H9 (cell line): ENCODE measurements around the gene UGT1A8. TPM values are rescaled to one million over a fixed set of nuclear protein-coding genes. Genes with fewer than 3 reads are reported as not detected.

Experiments
- DNase-seq: peaks from one replicate; pipeline ENCODE4 v3.0.0-alpha.2; 2017
- H2AFZ ChIP-seq: one replicate; pipeline ENCODE4 v1.6.1; 2013; ENCODE audit warnings: mild to moderate bottlenecking, low read length, control low read depth, moderate library complexity
- H2AK5ac ChIP-seq: 2 replicates; pipeline ENCODE4 v1.6.1; 2013; ENCODE audit warnings: low read length, control low read depth, mixed read lengths; ENCODE audit not compliant: insufficient read length
- H2BK120ac ChIP-seq: one replicate; pipeline ENCODE4 v1.6.1; 2013; ENCODE audit warnings: low read depth, mild to moderate bottlenecking, low read length, control low read depth, inconsistent platforms; ENCODE audit not compliant: poor library complexity, severe bottlenecking
- H2BK12ac ChIP-seq: 2 replicates; pipeline ENCODE4 v1.6.1; 2013; ENCODE audit warnings: low read length, control low read depth, mixed read lengths, low read depth; ENCODE audit not compliant: insufficient read length
- H2BK15ac ChIP-seq: 2 replicates; pipeline ENCODE4 v1.6.1; 2013; ENCODE audit warnings: low read depth, low read length, control low read depth
- H2BK20ac ChIP-seq: one replicate; pipeline ENCODE4 v1.6.1; 2013; ENCODE audit warnings: low read depth, mild to moderate bottlenecking, low read length, control low read depth, inconsistent platforms; ENCODE audit not compliant: poor library complexity, severe bottlenecking
- H2BK5ac ChIP-seq: 2 replicates; pipeline ENCODE4 v1.6.1; 2013; ENCODE audit warnings: low read length, control low read depth, mixed read lengths; ENCODE audit not compliant: insufficient read length
- H3K14ac ChIP-seq: 2 replicates; pipeline ENCODE4 v1.6.1; 2013; ENCODE audit warnings: low read length, control low read depth; ENCODE audit not compliant: insufficient read depth
- H3K18ac ChIP-seq: 2 replicates; pipeline ENCODE4 v1.6.1; 2013; ENCODE audit warnings: low read depth, mild to moderate bottlenecking, mixed read lengths, low read length, control low read depth; ENCODE audit not compliant: insufficient read length
- H3K23ac ChIP-seq: 2 replicates; pipeline ENCODE4 v1.6.1; 2013; ENCODE audit warnings: low read length, control low read depth, mixed read lengths, low read depth; ENCODE audit not compliant: insufficient read length
- H3K23me2 ChIP-seq: 2 replicates; pipeline ENCODE4 v1.6.1; 2013; ENCODE audit warnings: low read depth, mild to moderate bottlenecking, mixed read lengths, low read length, control low read depth; ENCODE audit not compliant: insufficient read length, poor library complexity, severe bottlenecking
- H3K27ac ChIP-seq: 2 replicates; pipeline ENCODE4 v1.5.1; 2013; ENCODE audit warnings: low read length, control low read depth, mixed read lengths, low read depth; ENCODE audit not compliant: insufficient read length
- H3K27me3 ChIP-seq: 2 replicates; pipeline ENCODE4 v1.6.1; 2013; ENCODE audit warnings: low read length, control low read depth, inconsistent platforms; ENCODE audit not compliant: insufficient read depth
- H3K4ac ChIP-seq: 2 replicates; pipeline ENCODE4 v1.6.1; 2013; ENCODE audit warnings: low read depth, mild to moderate bottlenecking, control low read depth, inconsistent platforms, low read length, moderate library complexity
- H3K4me1 ChIP-seq: 2 replicates; pipeline ENCODE4 v1.6.1; 2013; ENCODE audit warnings: low read length, control low read depth, inconsistent platforms; ENCODE audit not compliant: insufficient read depth
- H3K4me2 ChIP-seq: 2 replicates; pipeline ENCODE4 v1.6.1; 2013; ENCODE audit warnings: low read length, control low read depth, mixed read lengths; ENCODE audit not compliant: insufficient read length, insufficient read depth
- H3K56ac ChIP-seq: 2 replicates; pipeline ENCODE4 v1.6.1; 2013; ENCODE audit warnings: low read depth, mild to moderate bottlenecking, mixed read lengths, low read length, control low read depth; ENCODE audit not compliant: insufficient read length
- H3K79me1 ChIP-seq: 2 replicates; pipeline ENCODE4 v1.6.1; 2013; ENCODE audit warnings: low read depth, mild to moderate bottlenecking, moderate library complexity, low read length, control low read depth, inconsistent platforms; ENCODE audit not compliant: insufficient read depth, poor library complexity, severe bottlenecking
- H3K79me2 ChIP-seq: 2 replicates; pipeline ENCODE4 v1.6.1; 2013; ENCODE audit warnings: low read length, control low read depth, inconsistent platforms; ENCODE audit not compliant: insufficient read depth
- H3K9ac ChIP-seq: 2 replicates; pipeline ENCODE4 v1.6.1; 2013; ENCODE audit warnings: low read length, control low read depth, mixed read lengths; ENCODE audit not compliant: insufficient read length; ENCODE audit errors: extremely low read depth
- H3K9me3 ChIP-seq: one replicate; pipeline ENCODE4 v1.6.1; 2013; ENCODE audit warnings: low read depth, low read length, inconsistent platforms; ENCODE audit not compliant: control insufficient read depth
- H3T11ph ChIP-seq: one replicate; pipeline ENCODE4 v1.6.1; 2013; ENCODE audit warnings: mild to moderate bottlenecking, low read length, control low read depth, inconsistent platforms
- H4K20me1 ChIP-seq: one replicate; pipeline ENCODE4 v1.6.1; 2013; ENCODE audit not compliant: control insufficient read depth, insufficient read length, insufficient read depth
- H4K5ac ChIP-seq: 2 replicates; pipeline ENCODE4 v1.6.1; 2013; ENCODE audit warnings: low read depth, mild to moderate bottlenecking, mixed read lengths, low read length, control low read depth; ENCODE audit not compliant: insufficient read length
- H4K8ac ChIP-seq: replicated peaks from 2 replicates; pipeline ENCODE4 v1.6.1; 2013; ENCODE audit warnings: low read length, control low read depth, mixed read lengths, low read depth; ENCODE audit not compliant: insufficient read length
- H4K91ac ChIP-seq: 2 replicates; pipeline ENCODE4 v1.6.1; 2013; ENCODE audit warnings: low read depth, mild to moderate bottlenecking, moderate library complexity, mixed read lengths, low read length, control low read depth; ENCODE audit not compliant: insufficient read length
- H3K27ac Mint-ChIP-seq, 3 experiments: 2 replicates in 2 of 3; 3 replicates in 1 of 3; pipeline ENCODE4 v1.8.0; 2020 to 2021; ENCODE audit warnings: mixed read lengths in 3 of 3, mild to moderate bottlenecking in 1 of 3, moderate library complexity in 1 of 3
- H3K27me3 Mint-ChIP-seq: 2 replicates; pipeline ENCODE4 v1.8.0; 2021; ENCODE audit warnings: low read depth, mild to moderate bottlenecking, moderate library complexity, mixed read lengths
- H3K36me3 Mint-ChIP-seq, 3 experiments: 2 replicates in 2 of 3; 3 replicates in 1 of 3; pipeline ENCODE4 v1.8.0; 2020 to 2021; ENCODE audit warnings: low read depth in 3 of 3, mixed read lengths in 3 of 3; ENCODE audit not compliant: insufficient read depth in 1 of 3
- H3K4me1 Mint-ChIP-seq, 2 experiments: 2 replicates each; pipeline ENCODE4 v1.8.0; 2020; ENCODE audit warnings: mixed read lengths in 2 of 2
- H3K4me3 Mint-ChIP-seq, 2 experiments: 2 replicates in 1 of 2; 3 replicates in 1 of 2; pipeline ENCODE4 v1.8.0; 2020 to 2021; ENCODE audit warnings: mild to moderate bottlenecking in 2 of 2, mixed read lengths in 2 of 2, moderate library complexity in 1 of 2
- H3K9me3 Mint-ChIP-seq, 2 experiments: 2 replicates in 1 of 2; 3 replicates in 1 of 2; pipeline ENCODE4 v1.8.0; 2020; ENCODE audit warnings: mild to moderate bottlenecking in 2 of 2, mixed read lengths in 2 of 2, moderate library complexity in 1 of 2
- WGBS: extraction: QIAGEN DNeasy Blood & Tissue Kit; methylation state at CpG from one replicate; pipeline ENCODE4 v1.1.7; 2013; ENCODE audit warnings: missing lambda C conversion rate, low lambda C conversion rate, mixed read lengths; ENCODE audit not compliant: insufficient read length; ENCODE audit errors: extremely low coverage; 5-methylcytosine and 5-hydroxymethylcytosine counted together
- total RNA-seq: library from RNA; stranded (reverse); gene quantifications from 2 replicates; pipeline ENCODE4 v1.2.1, GENCODE V29; 2021
- TF ChIP-seq, protein P1 (sequence below): fragments of 200-600 bp; sonication (generic); conservative IDR thresholded peaks from 3 replicates; pipeline ENCODE4 v1.8.0; 2021; ENCODE audit warnings: antibody characterized with exemption, mild to moderate bottlenecking

UGT1A8 gene
- total RNA-seq, 1 experiment from 2014 or later, result not detected

DNA sequence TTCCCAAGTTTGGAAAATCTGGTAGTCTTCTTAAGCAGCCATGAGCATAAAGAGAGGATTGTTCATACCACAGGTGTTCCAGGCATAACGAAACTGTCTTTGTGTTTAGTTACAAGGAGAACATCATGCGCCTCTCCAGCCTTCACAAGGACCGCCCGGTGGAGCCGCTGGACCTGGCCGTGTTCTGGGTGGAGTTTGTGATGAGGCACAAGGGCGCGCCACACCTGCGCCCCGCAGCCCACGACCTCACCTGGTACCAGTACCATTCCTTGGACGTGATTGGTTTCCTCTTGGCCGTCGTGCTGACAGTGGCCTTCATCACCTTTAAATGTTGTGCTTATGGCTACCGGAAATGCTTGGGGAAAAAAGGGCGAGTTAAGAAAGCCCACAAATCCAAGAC is 154.7 kb downstream of the UGT1A8 start:
- Histone ChIP-seq H2BK12ac (no peak overlapping the region), H4K91ac (no peak overlapping the region), H2BK5ac (no peak overlapping the region), H3K4me1 (peaks cover 2% of the 10 kb centered on the region; the same call in 1 of the 2 replicates), H3K23me2 (no peaks in the 10 kb centered on the region), H3K27ac (no peak overlapping the region), H2BK20ac (no peak overlapping the region), H3K27me3 (no peaks in the 10 kb centered on the region), H3K4me2 (no peak overlapping the region), H4K20me1 (no peaks in the 10 kb centered on the region), H2BK120ac (no peak overlapping the region), H4K5ac (no peak overlapping the region), H3K79me1 (no peaks in the 10 kb centered on the region), H2BK15ac (no peak overlapping the region), H3T11ph (no peak overlapping the region), H3K9me3 (peaks cover 4% of the 10 kb centered on the region), H3K18ac (no peak overlapping the region), H2AK5ac (no peak overlapping the region), H4K8ac (no peak overlapping the region), H3K9ac (no peak overlapping the region), H3K23ac (no peak overlapping the region), H2AFZ (no peak overlapping the region), H3K79me2 (no peaks in the 10 kb centered on the region), H3K4ac (no peak overlapping the region), H3K14ac (no peak overlapping the region), H3K56ac (no peak overlapping the region)
- H3K36me3 Mint-ChIP-seq, result peaks cover 1 to 4% (median 3%) of the 10 kb centered on the region in 3 experiments; a peak in 4 of 7 replicates
- no peaks in the 10 kb centered on the region for H3K27me3 Mint-ChIP-seq
- DNase-seq, result no peak
- no peak overlapping the region for H3K27ac Mint-ChIP-seq
- TF ChIP-seq, protein P1, sequence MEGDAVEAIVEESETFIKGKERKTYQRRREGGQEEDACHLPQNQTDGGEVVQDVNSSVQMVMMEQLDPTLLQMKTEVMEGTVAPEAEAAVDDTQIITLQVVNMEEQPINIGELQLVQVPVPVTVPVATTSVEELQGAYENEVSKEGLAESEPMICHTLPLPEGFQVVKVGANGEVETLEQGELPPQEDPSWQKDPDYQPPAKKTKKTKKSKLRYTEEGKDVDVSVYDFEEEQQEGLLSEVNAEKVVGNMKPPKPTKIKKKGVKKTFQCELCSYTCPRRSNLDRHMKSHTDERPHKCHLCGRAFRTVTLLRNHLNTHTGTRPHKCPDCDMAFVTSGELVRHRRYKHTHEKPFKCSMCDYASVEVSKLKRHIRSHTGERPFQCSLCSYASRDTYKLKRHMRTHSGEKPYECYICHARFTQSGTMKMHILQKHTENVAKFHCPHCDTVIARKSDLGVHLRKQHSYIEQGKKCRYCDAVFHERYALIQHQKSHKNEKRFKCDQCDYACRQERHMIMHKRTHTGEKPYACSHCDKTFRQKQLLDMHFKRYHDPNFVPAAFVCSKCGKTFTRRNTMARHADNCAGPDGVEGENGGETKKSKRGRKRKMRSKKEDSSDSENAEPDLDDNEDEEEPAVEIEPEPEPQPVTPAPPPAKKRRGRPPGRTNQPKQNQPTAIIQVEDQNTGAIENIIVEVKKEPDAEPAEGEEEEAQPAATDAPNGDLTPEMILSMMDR, result no peak
- no peak overlapping the region for H3K4me3 Mint-ChIP-seq
- WGBS, result no CpG with 5 or more reads among the region's 16 CpGs
- H3K4me1 Mint-ChIP-seq, result peaks cover 5 to 6% of the 10 kb centered on the region in 2 experiments; a peak in 3 of 4 replicates
- H3K9me3 Mint-ChIP-seq, result peaks cover 8 to 10% of the 10 kb centered on the region in 2 experiments; a peak in 4 of 5 replicates
